Mucosa of stomach (tissue), 1 donor: ENCODE results near the gene RELT.

Source experiments
- H3K27me3 ChIP-seq: one replicate; pipeline ENCODE4 v1.7.0; 2013; ENCODE audit warnings: mild to moderate bottlenecking, low read length; ENCODE audit not compliant: control insufficient read depth, insufficient read depth
- H3K36me3 ChIP-seq: one replicate; pipeline ENCODE4 v1.7.0; 2013; ENCODE audit warnings: low read length; ENCODE audit not compliant: control insufficient read depth, insufficient read depth
- H3K4me1 ChIP-seq: one replicate; pipeline ENCODE4 v1.7.0; 2013; ENCODE audit warnings: mild to moderate bottlenecking, low read length; ENCODE audit not compliant: control insufficient read depth, insufficient read depth
- H3K4me3 ChIP-seq: one replicate; pipeline ENCODE4 v1.7.0; 2013; ENCODE audit warnings: low read length
- H3K9ac ChIP-seq: one replicate; pipeline ENCODE4 v1.7.0; 2013; ENCODE audit warnings: mild to moderate bottlenecking, low read length, moderate library complexity
- H3K9me3 ChIP-seq: one replicate; pipeline ENCODE4 v1.7.0; 2013; ENCODE audit warnings: mild to moderate bottlenecking, low read length, moderate library complexity; ENCODE audit not compliant: control insufficient read depth
- donor health status: Pancreatic carcinoma.

The RELT gene

DNA sequence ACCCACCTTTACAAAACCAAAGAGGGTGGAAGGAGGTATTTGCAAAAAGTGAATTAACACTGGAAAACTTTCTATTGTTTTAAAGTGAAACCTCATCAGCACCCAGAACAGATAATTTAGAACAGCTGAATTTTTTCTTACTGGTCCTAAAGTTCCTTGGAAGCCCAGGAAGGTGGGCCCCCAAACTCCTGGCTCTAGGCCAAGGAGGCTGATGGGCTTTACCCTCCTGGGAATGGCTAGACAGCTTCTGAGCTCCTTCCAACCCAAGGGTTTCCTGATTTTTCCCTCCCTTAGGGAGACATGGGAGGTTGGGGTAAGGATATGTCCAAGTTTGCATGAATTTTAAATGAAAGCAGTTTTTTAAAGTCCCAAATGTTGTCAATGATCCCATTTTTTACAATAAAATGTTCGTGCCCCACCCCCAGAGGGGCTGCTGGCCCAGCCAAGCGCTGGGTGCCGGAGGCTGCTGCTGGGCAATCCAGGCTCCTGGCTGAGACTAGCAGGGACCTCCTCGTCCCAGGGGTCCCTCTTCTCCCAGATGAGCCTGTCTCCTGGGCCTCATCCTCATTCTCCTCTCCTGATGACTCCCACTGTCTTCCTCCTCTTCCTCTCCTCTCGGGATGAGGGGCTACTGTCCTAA, 28.4 kb downstream of the RELT start:
- H3K4me3 ChIP-seq: no peak overlapping the region
- peaks cover 4% of the 10 kb centered on the region for H3K36me3 ChIP-seq
- no peaks in the 10 kb centered on the region for H3K9me3 ChIP-seq
- no peaks in the 10 kb centered on the region for H3K27me3 ChIP-seq
- no peaks in the 10 kb centered on the region for H3K4me1 ChIP-seq
- no peak overlapping the region for H3K9ac ChIP-seq

DNA sequence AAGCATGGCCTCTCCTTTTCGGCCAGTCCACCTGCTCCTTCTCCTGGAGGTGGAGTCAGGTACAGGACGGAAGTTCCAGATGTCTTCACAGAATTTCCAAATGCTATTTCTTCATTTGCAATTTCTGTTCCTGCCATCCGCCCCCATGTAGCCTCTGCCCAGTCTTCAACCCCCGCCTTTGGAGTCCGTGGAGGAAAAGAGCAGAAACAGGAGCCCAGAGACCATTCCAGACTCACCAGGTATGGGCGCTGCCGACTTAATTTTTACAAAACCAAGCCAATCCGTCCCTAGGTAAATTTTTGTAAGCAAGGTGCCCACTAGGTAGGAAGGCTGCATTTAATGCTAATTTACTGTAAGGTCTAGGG, 28.9 kb downstream of the RELT start:
- H3K36me3 ChIP-seq: peaks cover 4% of the 10 kb centered on the region
- no peak overlapping the region for H3K4me3 ChIP-seq

DNA sequence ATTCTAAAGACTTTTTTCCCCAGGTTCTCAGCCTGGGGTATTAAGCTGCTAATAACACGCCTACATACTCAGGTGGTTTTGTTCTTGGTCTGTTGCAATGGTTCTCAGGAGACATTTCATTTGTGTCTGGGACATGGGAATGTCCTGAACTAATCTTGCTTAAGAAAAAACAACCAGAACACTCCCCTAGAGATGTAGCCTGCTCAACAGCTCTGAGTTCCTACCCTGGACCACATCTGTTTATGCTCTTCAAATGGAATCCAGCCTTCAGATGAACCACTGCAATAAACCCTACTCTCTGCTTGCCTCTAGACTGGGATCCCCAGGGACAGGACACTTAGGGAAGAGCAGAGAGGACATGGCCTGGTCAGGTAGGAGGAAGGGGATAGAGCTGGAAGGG, 29.9 kb downstream of the RELT start:
- no peak overlapping the region for H3K4me3 ChIP-seq
- peaks cover 8% of the 10 kb centered on the region for H3K36me3 ChIP-seq
- H3K9me3 ChIP-seq: no peaks in the 10 kb centered on the region
- no peaks in the 10 kb centered on the region for H3K4me1 ChIP-seq
- no peaks in the 10 kb centered on the region for H3K27me3 ChIP-seq
- no peak overlapping the region for H3K9ac ChIP-seq

More for the DNA sequence above, 28.9 kb downstream of the RELT start:
- no peaks in the 10 kb centered on the region for H3K27me3 ChIP-seq
- H3K9ac ChIP-seq: no peak overlapping the region
- H3K9me3 ChIP-seq: no peaks in the 10 kb centered on the region
- H3K4me1 ChIP-seq: no peaks in the 10 kb centered on the region

DNA sequence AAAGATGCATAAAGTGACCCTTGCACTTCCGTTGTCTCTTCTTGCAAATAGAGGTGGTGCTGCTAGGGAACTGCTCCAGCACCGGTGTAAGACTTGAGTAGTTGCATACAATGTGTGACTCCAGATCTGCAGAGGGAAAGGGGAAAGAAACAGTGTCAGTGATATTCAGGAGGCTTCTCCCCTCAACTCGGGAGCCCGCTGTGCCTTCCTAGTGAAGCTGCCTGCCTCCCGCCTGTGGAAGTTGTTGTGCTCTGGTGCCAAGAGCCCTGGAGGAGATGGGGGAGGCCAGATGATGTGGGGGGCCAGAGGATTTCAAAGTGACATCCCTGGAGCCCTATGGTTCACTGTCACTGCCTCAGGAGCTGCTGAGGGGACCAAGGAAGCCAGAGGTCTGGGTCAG, 30.4 kb downstream of the RELT start:
- no peak overlapping the region for H3K4me3 ChIP-seq
- H3K27me3 ChIP-seq: no peaks in the 10 kb centered on the region
- no peaks in the 10 kb centered on the region for H3K4me1 ChIP-seq
- no peaks in the 10 kb centered on the region for H3K9me3 ChIP-seq
- H3K9ac ChIP-seq: no peak overlapping the region
- H3K36me3 ChIP-seq: peaks cover 10% of the 10 kb centered on the region

DNA sequence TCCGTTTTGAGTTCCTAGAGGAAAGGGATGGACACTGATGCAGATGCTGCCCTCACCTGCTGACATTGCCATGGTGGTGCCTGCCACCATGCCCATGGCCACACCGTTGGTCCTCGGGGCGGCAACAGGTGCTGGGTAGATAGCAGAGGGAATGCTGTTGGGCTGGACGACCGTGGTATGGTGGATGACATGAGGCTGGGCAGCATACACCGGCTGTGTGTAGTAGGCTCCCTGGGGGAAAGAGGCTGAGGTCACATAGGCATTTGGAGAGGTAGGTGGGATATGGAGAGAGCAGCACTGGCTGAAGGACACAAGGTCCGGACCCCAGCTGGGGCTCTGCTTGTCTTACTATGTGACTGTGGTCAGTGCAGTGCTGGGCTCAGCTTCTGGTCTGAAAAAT, 33.2 kb downstream of the RELT start:
- Histone ChIP-seq H3K36me3 (peaks cover 10% of the 10 kb centered on the region), H3K4me1 (no peaks in the 10 kb centered on the region), H3K4me3 (no peak overlapping the region), H3K9ac (no peak overlapping the region), H3K27me3 (no peaks in the 10 kb centered on the region), H3K9me3 (no peaks in the 10 kb centered on the region)

DNA sequence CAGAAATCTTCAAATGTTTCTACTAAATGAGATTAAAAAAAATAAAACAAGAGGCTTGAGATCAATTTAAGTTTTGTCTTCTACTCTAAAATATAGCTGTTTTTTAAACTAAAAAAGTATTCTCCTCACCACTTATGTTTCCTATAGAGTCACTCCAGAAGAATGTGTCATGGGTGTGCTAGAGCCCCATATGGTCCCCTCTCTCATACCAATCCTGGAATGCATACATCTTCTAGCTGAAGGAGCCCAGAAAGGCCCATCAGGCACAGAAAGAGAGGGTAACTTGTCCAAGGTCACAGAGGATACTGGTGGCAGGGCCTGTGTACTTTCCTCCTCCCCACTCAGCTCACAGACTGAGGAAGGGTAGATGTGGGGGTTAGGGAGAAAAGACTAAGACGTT, 34.4 kb downstream of the RELT start:
- H3K36me3 ChIP-seq: peaks cover 10% of the 10 kb centered on the region
- no peak overlapping the region for H3K4me3 ChIP-seq
- peaks cover 4% of the 10 kb centered on the region for H3K4me1 ChIP-seq
- no peak overlapping the region for H3K9ac ChIP-seq
- H3K9me3 ChIP-seq: no peaks in the 10 kb centered on the region
- no peaks in the 10 kb centered on the region for H3K27me3 ChIP-seq

DNA sequence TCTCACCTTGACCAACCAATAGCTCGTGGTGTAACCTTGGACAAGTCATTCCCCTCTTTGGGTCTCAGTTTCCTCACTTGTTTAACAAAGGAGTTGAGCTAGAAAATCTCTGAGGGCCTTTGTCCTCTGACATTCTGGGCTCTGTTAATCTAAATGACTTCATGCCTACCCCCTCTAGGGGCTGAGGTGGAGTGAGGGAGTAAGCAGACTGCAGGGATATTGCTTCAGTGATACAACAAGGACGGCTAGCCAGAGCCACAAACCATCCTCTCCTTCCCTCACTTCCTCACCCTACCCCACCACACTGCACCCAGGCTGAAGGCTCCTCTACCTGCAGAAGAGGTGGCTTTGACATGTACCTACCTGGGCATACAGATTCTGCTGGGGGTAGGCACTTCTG, 34.8 kb downstream of the RELT start:
- peaks cover 4% of the 10 kb centered on the region for H3K4me1 ChIP-seq
- peaks cover 10% of the 10 kb centered on the region for H3K36me3 ChIP-seq

DNA sequence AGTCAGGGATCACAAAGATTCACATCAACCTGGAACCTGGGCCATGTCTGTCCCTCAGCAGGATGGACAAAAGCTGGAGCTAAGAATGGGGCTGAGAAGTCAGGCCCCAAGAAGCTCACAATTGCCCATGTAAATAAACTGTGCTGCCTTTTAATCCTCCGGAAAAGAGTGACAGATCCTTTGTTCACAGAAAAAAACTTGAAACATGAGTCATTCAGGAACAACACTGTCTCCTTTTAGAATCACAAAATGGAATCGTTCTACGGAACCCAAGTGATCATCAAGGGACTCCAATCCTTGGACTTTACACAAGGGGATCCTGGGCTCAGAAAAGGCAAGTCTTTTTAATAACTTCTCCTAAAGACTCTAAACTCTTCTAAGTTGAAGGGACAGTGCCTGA, 36.1 kb downstream of the RELT start:
- H3K27me3 ChIP-seq: no peaks in the 10 kb centered on the region
- peaks cover 4% of the 10 kb centered on the region for H3K4me1 ChIP-seq
- no peaks in the 10 kb centered on the region for H3K9me3 ChIP-seq
- H3K36me3 ChIP-seq: peaks cover 10% of the 10 kb centered on the region
- H3K4me3 ChIP-seq: no peak overlapping the region
- no peak overlapping the region for H3K9ac ChIP-seq

More for the DNA sequence above, 34.8 kb downstream of the RELT start:
- no peaks in the 10 kb centered on the region for H3K9me3 ChIP-seq
- no peaks in the 10 kb centered on the region for H3K27me3 ChIP-seq
- H3K4me3 ChIP-seq: no peak overlapping the region
- no peak overlapping the region for H3K9ac ChIP-seq

DNA sequence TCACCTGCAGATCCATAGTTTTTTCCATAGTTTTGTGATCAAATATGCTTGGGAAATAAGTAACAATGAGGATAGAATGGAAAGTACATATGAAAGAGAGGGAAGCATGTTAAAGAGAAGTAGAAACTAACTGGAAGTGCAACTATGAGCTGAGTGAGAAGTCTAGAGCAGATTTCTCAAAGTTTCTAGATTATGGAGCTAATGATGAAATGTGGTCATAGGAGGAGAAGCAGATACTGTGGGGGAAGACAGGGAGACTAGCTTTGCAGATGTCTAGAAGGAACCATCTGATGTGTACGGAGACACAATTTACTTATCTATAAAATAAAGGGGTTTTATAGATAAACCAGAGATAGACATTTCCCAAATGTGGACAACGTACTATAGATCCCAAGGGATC, 37.1 kb downstream of the RELT start:
- Histone ChIP-seq H3K4me3 (no peak overlapping the region), H3K4me1 (peaks cover 4% of the 10 kb centered on the region), H3K27me3 (no peaks in the 10 kb centered on the region), H3K36me3 (peaks cover 10% of the 10 kb centered on the region), H3K9me3 (no peaks in the 10 kb centered on the region), H3K9ac (no peak overlapping the region)

DNA sequence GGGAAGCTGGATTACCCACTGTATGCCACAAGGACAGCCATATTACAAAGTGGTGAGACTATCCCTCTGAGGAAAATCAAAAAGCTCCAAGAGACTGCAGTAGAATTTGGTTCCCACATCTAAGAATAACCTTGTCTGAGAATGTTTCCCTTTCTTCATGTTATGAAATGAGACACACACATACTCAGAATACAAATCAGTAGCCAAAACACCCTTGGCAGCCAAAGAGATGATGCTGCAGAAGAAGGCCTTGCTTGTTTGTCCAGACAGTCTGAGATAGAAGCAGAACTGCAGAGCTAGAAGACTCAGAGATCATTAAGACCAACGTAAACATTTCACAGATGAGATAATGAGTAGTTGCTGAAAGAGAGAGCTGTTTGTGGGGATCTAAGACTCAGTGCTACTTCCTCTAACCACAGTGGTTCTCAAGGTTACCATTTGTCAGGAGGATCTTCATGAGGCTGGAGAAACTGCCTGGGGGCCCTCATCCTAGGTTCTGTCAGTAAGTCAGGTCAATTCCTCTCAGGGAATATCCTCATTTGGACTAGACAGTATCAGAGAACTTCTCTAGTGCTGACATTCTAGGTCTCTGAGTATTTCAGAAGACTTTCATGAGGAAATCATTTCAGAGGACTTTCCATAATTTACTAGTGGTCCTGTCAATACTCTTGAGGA, 38.9 kb downstream of the RELT start:
- Histone ChIP-seq H3K36me3 (peaks cover 6% of the 10 kb centered on the region), H3K27me3 (no peaks in the 10 kb centered on the region), H3K9me3 (no peaks in the 10 kb centered on the region), H3K9ac (no peak overlapping the region), H3K4me1 (peaks cover 4% of the 10 kb centered on the region), H3K4me3 (no peak overlapping the region)

DNA sequence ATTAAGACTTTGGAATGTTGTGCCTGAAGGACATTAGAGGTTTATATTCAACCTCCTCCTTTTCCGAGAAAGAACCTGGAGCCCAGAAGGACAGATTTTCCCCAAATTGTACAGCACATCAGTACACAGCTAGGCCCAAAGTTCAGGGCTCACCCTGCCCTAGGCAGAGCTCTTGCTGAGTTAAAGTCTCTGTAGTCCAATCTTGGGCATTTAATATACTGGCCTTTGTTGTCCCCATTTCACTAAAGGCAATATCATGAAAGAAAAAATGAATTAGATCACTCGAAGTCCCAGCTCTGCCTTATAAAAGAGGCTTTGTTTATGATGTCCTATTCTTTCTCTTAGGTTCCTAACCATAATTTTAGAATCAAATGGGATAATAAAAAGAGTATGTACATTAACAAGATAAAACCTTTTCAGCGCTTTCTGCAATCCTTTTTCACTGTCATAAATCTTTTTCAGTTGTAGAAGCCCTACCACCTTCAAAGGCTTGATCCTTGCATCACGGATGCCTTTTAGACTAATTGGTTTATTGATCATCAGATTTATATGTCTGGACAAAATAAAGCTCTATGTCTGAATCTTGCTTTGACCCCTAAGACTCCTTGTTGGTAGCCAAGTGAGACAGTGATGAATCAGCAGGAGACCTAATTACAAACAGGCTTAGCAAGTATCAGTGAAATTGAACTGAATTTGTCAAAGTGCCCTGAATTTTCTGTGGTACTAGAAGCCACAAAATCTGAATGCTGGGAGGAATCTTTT, 39.8 kb downstream of the RELT start:
- Histone ChIP-seq H3K4me1 (peaks cover 4% of the 10 kb centered on the region), H3K9ac (no peak overlapping the region), H3K9me3 (no peaks in the 10 kb centered on the region), H3K27me3 (no peaks in the 10 kb centered on the region), H3K4me3 (no peak overlapping the region), H3K36me3 (peaks cover 3% of the 10 kb centered on the region)

DNA sequence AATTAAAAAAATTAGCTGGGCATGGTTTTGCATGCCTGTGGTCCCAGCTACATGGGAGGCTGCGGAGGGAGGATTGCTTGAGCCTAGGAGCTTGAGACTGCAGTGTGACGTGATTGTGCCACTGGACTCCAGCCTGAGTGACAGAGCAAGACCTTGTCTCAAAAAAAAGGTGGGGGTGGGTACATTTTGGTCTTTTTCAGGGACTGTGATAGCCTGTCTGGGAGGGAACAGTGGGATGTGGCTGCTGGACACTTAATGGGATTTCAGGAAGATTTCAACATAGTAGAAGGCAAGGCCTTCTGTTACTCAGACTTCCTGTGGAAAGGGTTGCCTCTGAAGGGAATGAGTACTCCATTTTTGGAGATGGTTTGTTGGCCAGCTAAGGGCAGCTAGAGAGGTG, 40.6 kb downstream of the RELT start:
- H3K4me3 ChIP-seq: no peak overlapping the region
- H3K4me1 ChIP-seq: peaks cover 4% of the 10 kb centered on the region
- H3K9me3 ChIP-seq: no peaks in the 10 kb centered on the region
- no peaks in the 10 kb centered on the region for H3K27me3 ChIP-seq
- H3K36me3 ChIP-seq: no peaks in the 10 kb centered on the region
- no peak overlapping the region for H3K9ac ChIP-seq
